Measurements from ENCODE around the gene PCYT2. TPM values are rescaled to one million over a fixed set of nuclear protein-coding genes. Genes with fewer than 3 reads are reported as not detected.

PCYT2 gene
- total RNA-seq, 4 donors from 2014 or later, result 36.0 to 64.9 (median 46.6) TPM

DNA sequence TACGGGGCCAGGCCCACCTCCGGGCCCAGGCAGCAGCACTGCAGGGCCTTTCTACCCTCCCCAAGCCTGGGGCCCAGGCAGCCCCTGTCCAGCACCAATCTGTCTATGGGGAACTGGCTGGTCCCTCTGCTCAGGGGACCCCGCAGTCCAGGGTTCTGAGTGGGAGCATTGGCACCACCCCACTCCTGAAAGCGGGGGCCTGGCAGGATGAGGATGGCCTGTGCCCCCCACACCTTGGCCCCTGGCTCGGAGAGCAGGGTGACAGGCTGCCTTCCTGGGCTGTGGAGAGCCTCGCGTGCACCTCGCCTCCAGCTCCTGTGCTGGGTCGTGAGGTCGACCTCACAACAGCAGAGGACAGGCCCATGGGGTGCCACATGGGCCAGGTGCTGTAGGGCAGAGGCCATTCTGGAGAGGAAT lies 7.8 kb downstream of the PCYT2 start:
- TF ChIP-seq POLR2A (IDR thresholded peaks at IDR 0.05), result no peak
- no peak for TF ChIP-seq EP300 (IDR thresholded peaks at IDR 0.05)
- TF ChIP-seq, protein P1, sequence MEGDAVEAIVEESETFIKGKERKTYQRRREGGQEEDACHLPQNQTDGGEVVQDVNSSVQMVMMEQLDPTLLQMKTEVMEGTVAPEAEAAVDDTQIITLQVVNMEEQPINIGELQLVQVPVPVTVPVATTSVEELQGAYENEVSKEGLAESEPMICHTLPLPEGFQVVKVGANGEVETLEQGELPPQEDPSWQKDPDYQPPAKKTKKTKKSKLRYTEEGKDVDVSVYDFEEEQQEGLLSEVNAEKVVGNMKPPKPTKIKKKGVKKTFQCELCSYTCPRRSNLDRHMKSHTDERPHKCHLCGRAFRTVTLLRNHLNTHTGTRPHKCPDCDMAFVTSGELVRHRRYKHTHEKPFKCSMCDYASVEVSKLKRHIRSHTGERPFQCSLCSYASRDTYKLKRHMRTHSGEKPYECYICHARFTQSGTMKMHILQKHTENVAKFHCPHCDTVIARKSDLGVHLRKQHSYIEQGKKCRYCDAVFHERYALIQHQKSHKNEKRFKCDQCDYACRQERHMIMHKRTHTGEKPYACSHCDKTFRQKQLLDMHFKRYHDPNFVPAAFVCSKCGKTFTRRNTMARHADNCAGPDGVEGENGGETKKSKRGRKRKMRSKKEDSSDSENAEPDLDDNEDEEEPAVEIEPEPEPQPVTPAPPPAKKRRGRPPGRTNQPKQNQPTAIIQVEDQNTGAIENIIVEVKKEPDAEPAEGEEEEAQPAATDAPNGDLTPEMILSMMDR (IDR thresholded peaks at IDR 0.05), result no peak
- WGBS, 2 donors, result 93 to 98% methylated on average over 3 to 6 of the region's 10 CpGs
- peaks cover 0 to 8% of the 10 kb centered on the region in 2 donors for H3K27me3 ChIP-seq
- H3K27ac ChIP-seq, result peak overlapping the region in 1 of 4 donors; percentile 72
- no peaks in the 10 kb centered on the region for H3K9me3 ChIP-seq
- peaks cover 2 to 78% (median 4%) of the 10 kb centered on the region in 3 donors for H3K36me3 ChIP-seq
- no peak overlapping the region for H3K4me3 ChIP-seq
- DNase-seq (ENCODE audit: low spot score in 2 of 2), result no peak
- H3K4me1 ChIP-seq, result peaks cover 0 to 18% (median 9%) of the 10 kb centered on the region in 4 donors

DNA sequence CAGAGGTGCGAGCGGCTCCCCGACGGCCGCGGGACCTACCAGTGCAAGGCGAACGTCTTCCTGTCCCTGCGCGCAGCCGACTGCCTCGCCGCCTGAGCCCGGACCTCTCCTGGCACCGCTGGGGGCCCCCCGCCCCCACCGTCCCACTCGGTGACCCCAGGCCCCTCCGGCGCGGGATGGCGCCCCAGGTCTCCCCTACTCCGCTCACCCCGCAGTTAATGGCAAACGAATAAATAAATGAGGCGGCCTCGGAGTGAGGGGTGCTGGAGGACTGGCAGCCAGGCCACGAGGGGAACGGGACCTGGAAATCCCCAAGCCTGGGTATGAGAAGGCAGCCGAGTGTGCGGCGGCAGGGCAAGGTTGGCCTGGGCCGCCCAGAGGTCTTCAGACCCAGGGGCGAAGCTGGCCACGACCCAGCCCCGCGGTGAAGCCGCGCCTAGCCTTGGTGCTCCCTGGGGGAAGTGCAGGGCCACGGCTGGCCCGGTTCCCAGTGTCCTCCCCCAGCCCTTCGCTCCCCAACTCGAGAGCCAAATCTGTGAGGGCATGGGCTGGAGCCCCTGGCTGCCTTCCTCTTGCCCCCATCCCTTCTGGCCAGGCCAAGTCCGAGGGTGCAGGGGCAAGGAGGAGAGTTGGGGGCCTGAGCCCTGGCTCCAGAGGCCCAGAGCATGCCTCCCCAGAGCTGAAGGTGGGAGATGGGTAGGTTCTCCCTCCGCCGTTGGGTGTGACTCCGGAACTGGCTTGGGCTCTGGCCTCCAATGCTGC lies 8.4 kb downstream of the PCYT2 start:
- Histone ChIP-seq H3K9me3 (no peaks in the 10 kb centered on the region), H3K27ac (peak overlapping the region in 2 of 4 donors; percentile 17 to 72), H3K4me1 (peaks cover 0 to 18% (median 9%) of the 10 kb centered on the region in 4 donors), H3K36me3 (peaks cover 2 to 78% (median 4%) of the 10 kb centered on the region in 3 donors), H3K4me3 (peak overlapping the region in 3 of 4 donors; percentile 15 to 51 (median 23)), H3K27me3 (peaks cover 0 to 8% of the 10 kb centered on the region in 2 donors)
- DNase-seq (ENCODE audit: low spot score in 2 of 2), result no peak
- WGBS, 2 donors, result 23 to 25% methylated on average over 15 to 29 of the region's 47 CpGs
- TF ChIP-seq POLR2A (IDR thresholded peaks at IDR 0.05) (no peak), EP300 (IDR thresholded peaks at IDR 0.05) (no peak)
- TF ChIP-seq, protein P1 (IDR thresholded peaks at IDR 0.05), result no peak

DNA sequence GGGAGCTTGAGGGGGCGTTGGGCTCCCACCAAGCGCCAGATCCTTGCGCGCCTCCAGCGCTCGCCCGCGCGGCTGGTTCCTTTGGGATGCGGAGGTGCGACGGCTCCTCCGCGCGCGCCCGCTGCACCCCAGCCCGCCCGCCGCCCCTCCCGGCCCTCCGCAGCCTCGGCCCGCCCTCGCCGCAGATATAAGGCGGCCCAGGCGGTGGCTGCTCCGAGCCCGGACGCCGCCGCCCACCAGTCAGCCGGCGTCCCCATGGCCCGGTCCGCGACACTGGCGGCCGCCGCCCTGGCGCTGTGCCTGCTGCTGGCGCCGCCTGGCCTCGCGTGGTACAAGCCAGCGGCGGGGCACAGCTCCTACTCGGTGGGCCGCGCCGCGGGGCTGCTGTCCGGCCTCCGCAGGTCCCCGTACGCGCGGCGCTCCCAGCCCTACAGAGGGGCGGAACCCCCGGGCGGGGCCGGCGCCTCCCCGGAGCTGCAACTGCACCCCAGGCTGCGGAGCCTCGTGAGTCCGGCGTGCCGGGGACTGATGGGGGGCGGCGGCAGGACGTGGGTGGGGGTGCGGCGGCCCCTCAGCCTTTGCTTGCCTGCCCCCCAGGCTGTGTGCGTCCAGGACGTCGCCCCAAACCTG lies 9.1 kb downstream of the PCYT2 start, which contains the start of gene NPB:
NPB (plus strand) TSS at position 216 of the 630 bp plus-strand sequence; CDS start at position 256, 40 bp downstream.
- TF ChIP-seq, protein P1 (IDR thresholded peaks at IDR 0.05), result no peak
- TF ChIP-seq EP300 (IDR thresholded peaks at IDR 0.05) (no peak), POLR2A (IDR thresholded peaks at IDR 0.05) (no peak)
- WGBS, 2 donors, result 1% methylated on average over 30 of the region's 79 CpGs; no CpG with 5 or more reads in 1 of the 2 donors
- peaks cover 0 to 8% of the 10 kb centered on the region in 2 donors for H3K27me3 ChIP-seq
- H3K4me1 ChIP-seq, result peaks cover 0 to 18% (median 9%) of the 10 kb centered on the region in 4 donors
- H3K4me3 ChIP-seq, result peak within 1 kb of the TSS; percentile 15 to 51 (median 20)
- peak within 1 kb of the TSS in 2 of 4 donors; percentile 17 to 72 for H3K27ac ChIP-seq
- no peak for DNase-seq (ENCODE audit: low spot score in 2 of 2)
- H3K36me3 ChIP-seq, result peaks cover 2 to 78% (median 4%) of the 10 kb centered on the region in 3 donors
- no peaks in the 10 kb centered on the region for H3K9me3 ChIP-seq

DNA sequence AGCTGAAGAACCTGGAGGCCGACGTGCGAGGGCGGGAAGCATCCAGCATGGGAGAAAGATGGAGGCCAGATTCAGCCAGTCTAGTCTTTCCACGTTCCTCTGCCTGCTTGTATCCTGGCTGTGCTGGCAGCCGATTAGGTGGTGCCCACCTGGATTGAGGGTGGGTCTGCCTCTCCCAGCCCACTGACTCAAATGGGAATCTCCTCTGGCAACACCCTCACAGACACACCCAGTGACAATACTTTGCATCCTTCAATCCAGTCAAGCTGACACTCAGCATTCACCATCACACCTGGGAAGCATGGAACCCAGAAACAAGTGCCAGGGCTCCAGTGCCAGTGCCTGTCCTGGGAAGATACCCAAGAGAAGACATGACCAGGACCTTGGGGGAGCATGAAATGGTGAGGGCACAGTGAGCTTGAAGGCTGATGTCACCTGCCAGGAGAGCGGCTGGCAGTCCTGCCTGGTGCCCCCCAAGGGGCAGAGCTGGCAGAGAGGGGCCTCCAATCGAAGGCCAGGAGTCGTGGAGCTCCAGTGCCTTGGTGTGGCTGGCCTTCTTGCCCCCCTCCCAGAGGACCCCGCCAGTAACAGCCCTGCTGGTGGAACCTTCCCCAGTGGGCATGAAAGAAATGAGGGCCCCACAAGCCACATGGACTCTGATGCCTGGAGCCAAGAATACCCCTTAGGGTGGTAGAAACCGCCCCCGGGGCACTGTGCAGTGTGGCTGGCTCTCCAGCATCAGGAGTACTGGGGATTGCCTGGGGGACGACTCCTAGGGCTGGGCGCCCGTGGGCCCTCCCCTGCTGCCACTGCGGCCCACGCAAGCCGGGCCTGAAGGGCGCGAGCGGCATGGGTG lies 9.8 kb downstream of the PCYT2 start:
- peaks cover 0 to 18% (median 9%) of the 10 kb centered on the region in 4 donors for H3K4me1 ChIP-seq
- 60 to 78% methylated on average over 10 to 18 of the region's 21 CpGs for WGBS, 2 donors
- peak overlapping the region in 2 of 4 donors; percentile 16 to 51 for H3K4me3 ChIP-seq
- no peaks in the 10 kb centered on the region for H3K9me3 ChIP-seq
- DNase-seq (ENCODE audit: low spot score in 2 of 2), result no peak
- peaks cover 0 to 8% of the 10 kb centered on the region in 2 donors for H3K27me3 ChIP-seq
- TF ChIP-seq POLR2A (IDR thresholded peaks at IDR 0.05) (no peak), EP300 (IDR thresholded peaks at IDR 0.05) (no peak)
- TF ChIP-seq, protein P1 (IDR thresholded peaks at IDR 0.05), result no peak
- H3K36me3 ChIP-seq, result peaks cover 2 to 78% (median 4%) of the 10 kb centered on the region in 3 donors
- H3K27ac ChIP-seq, result peak overlapping the region in 1 of 4 donors; percentile 72
